ENCODE results near the gene SLC35E4.

DNA sequence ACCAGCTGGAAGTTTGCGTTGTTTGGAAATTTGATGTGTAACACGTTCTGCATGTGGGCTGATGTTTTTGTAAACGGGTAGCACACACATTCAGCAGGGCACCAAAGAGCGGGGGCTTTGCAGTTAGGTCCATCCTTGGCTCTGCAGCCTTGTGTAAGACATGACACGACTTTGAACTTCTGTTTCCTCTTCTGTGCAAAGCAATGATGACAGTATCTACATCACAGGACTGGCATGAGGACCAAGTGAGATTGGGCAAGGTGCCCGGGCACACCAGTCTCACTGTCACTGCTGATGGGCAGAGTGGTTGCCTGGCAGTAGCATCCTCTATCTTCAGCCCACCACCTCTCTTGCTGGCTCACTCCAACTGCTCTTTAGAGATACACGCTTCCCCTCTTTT lies 25.3 kb upstream of the SLC35E4 start:
- TF ChIP-seq, protein P1, sequence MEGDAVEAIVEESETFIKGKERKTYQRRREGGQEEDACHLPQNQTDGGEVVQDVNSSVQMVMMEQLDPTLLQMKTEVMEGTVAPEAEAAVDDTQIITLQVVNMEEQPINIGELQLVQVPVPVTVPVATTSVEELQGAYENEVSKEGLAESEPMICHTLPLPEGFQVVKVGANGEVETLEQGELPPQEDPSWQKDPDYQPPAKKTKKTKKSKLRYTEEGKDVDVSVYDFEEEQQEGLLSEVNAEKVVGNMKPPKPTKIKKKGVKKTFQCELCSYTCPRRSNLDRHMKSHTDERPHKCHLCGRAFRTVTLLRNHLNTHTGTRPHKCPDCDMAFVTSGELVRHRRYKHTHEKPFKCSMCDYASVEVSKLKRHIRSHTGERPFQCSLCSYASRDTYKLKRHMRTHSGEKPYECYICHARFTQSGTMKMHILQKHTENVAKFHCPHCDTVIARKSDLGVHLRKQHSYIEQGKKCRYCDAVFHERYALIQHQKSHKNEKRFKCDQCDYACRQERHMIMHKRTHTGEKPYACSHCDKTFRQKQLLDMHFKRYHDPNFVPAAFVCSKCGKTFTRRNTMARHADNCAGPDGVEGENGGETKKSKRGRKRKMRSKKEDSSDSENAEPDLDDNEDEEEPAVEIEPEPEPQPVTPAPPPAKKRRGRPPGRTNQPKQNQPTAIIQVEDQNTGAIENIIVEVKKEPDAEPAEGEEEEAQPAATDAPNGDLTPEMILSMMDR (IDR thresholded peaks at IDR 0.05): no peak
- no peak for TF ChIP-seq POLR2A (IDR thresholded peaks at IDR 0.05)

All from uterus (tissue), 2 donors.